BE2C (cell line): ENCODE data around the gene TMEM52B.
A peak's percentile ranks its signal among the peaks of the same experiment; 100 is the strongest.
"Not testable (repeated sequence)": the region's sequence is repeated elsewhere in the genome, so short reads cannot be mapped to it uniquely, and the experiment has no call there.

Experiments
- DNase-seq: peaks from one replicate; pipeline ENCODE4 v3.0.0-alpha.2; 2020
- H3K27me3 ChIP-seq: fragments of 250-450 bp; sonication (Bioruptor Pico); 2 replicates; pipeline ENCODE4 v1.5.1; 2020; ENCODE audit warnings: mild to moderate bottlenecking
- H3K36me3 ChIP-seq: fragments of 250-450 bp; sonication (Bioruptor Pico); 2 replicates; pipeline ENCODE4 v1.5.1; 2020; ENCODE audit warnings: mild to moderate bottlenecking
- H3K4me1 ChIP-seq: fragments of 250-450 bp; sonication (Bioruptor Pico); 2 replicates; pipeline ENCODE4 v1.5.1; 2020
- H3K4me3 ChIP-seq: 2 replicates; pipeline ENCODE4 v1.5.1; 2011; ENCODE audit warnings: low read depth, low read length
- H3K9me3 ChIP-seq: fragments of 250-450 bp; sonication (Bioruptor Pico); 2 replicates; pipeline ENCODE4 v1.5.1; 2020
- TF ChIP-seq, protein P1 (sequence below): IDR thresholded peaks from 2 replicates; pipeline ENCODE4 v1.5.1; 2012; ENCODE audit warnings: mild to moderate bottlenecking, low read depth, low read length

TMEM52B gene

DNA sequence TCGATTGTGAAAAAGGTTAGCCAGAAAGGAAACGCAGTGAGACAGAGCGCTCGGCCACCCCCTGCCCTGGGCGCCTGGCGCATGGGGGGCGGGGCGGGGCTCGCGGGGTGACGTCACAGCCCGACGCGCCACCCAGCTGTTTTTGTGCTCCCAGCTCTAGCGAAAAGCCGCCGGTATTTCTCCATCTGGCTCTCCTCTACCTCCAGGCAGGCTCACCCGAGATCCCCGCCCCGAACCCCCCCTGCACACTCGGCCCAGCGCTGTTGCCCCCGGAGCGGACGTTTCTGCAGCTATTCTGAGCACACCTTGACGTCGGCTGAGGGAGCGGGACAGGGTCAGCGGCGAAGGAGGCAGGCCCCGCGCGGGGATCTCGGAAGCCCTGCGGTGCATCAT is 33.9 kb downstream of the TMEM52B start, which contains the start of gene GABARAPL1:
Gene GABARAPL1, plus strand, starts transcription at position 139 of the 393 bp plus-strand sequence. Its CDS starts 253 bp downstream, at position 392.
- DNase-seq = peak; percentile 71
- H3K4me1 ChIP-seq = no peaks in the 10 kb centered on the region
- no peaks in the 10 kb centered on the region for H3K36me3 ChIP-seq
- H3K4me3 ChIP-seq = peak within 1 kb of the TSS; percentile 76
- peaks cover 8% of the 10 kb centered on the region for H3K27me3 ChIP-seq
- H3K9me3 ChIP-seq = no peaks in the 10 kb centered on the region
- TF ChIP-seq, protein P1, sequence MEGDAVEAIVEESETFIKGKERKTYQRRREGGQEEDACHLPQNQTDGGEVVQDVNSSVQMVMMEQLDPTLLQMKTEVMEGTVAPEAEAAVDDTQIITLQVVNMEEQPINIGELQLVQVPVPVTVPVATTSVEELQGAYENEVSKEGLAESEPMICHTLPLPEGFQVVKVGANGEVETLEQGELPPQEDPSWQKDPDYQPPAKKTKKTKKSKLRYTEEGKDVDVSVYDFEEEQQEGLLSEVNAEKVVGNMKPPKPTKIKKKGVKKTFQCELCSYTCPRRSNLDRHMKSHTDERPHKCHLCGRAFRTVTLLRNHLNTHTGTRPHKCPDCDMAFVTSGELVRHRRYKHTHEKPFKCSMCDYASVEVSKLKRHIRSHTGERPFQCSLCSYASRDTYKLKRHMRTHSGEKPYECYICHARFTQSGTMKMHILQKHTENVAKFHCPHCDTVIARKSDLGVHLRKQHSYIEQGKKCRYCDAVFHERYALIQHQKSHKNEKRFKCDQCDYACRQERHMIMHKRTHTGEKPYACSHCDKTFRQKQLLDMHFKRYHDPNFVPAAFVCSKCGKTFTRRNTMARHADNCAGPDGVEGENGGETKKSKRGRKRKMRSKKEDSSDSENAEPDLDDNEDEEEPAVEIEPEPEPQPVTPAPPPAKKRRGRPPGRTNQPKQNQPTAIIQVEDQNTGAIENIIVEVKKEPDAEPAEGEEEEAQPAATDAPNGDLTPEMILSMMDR = no peak

DNA sequence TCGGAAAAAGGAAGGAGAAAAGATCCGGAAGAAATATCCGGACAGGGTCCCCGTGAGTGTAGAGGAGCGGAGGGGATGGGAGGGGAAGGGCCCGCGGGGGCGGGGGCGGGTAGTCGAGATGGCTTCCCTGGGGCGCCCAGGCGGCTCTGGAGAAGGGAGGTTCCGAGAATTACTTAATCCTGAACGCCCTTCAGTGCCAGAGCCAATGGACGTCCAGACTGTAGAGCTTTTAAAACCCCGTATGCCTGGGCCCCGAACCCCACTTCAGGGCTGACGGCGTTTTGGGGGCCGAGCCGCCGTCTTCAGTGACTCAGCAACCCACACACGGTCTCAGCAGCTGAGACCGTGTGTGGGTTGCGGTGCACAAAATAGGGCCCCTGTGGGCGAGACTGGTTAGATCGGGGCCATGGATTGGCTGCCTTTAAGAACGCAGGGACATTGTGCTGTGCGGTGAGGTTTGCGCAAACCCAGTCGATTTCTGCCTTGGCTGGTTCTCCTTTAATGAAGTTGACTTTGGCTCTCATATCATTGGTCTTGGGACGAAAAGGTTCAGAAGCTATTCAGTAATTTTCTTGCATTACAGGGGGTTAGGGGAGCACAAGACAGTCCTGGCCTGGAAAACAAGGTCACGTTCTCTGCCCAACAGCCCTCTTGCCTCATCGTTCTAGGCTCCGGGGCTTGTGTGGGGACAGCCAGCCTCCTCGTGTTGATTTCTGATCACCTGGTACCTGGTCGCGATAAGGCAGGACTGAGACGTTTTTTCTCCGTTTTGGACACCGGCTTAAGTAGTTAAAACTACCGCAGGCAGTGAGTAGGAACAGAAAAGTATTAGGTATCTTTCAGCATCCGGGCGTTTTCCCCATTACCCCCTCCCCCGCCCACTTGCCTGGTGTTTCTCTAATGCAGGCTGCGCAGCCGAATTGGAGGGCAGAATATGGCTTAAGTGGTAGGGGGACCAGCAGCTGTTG is 34.6 kb downstream of the TMEM52B start:
- peak; percentile 29 for DNase-seq
- Histone ChIP-seq H3K4me1 (no peaks in the 10 kb centered on the region), H3K4me3 (peak overlapping the region; percentile 76), H3K27me3 (peaks cover 5% of the 10 kb centered on the region), H3K36me3 (no peaks in the 10 kb centered on the region), H3K9me3 (no peaks in the 10 kb centered on the region)
- TF ChIP-seq, protein P1 = no peak

DNA sequence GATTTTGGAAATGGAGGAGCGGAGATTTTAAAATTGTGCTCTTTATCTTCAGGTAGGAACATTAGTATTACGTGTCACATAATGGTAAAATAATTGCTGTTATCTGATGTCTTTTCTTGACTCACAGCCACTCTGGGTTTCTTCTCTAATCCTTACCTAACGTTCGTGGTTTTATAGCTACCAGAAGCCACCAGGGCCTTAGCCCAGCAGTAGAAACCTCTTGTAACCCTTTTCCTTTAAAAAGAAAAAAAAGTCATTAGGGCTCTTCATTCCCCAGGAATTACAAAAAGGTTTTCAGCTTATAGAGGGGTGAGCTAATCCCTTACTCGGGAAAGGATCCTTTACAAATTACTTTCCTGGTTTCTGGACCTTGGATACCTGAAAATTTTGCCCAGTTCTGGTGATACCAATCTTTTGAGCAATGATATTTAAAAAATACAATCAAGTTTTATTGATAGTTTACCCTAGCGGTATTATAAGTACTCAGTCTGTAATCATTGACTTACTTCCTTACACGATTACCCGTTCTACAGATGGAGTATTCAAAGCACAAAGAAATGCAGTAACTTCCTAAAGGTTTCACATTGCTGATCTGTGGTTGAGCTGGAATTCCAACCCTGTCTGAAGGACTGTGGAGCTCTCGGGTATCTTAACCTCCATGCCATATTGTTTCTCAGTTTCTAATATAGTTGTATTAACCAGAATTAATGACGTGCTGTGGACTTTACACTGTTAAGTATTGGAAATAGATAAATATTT is 35.5 kb downstream of the TMEM52B start:
- H3K36me3 ChIP-seq = no peaks in the 10 kb centered on the region
- peak overlapping the region; percentile 76 for H3K4me3 ChIP-seq
- H3K4me1 ChIP-seq = no peaks in the 10 kb centered on the region
- no peaks in the 10 kb centered on the region for H3K9me3 ChIP-seq
- DNase-seq = no peak
- TF ChIP-seq, protein P1 = no peak
- peaks cover 5% of the 10 kb centered on the region; the same call in 1 of the 2 replicates for H3K27me3 ChIP-seq

DNA sequence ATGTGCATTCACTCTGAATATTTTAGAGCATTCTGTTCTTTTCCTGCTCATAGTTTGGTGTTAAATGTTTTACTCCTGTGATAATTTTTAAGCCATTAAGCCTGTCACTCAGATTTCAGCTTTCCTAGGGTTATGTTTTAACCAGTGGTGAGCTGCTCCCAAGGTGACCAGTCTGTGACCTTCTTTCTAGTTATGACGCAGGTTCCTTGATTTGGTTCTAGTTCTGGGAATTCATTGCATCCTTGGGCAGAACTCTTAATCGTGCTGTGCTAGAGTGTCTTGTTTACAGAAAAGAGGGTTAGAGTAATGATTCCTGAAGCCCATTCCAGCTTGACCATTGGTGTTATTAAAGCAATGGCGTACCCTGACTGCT is 36.0 kb downstream of the TMEM52B start:
- H3K27me3 ChIP-seq = peaks cover 5% of the 10 kb centered on the region; the same call in 1 of the 2 replicates
- H3K4me1 ChIP-seq = no peaks in the 10 kb centered on the region
- no peak for DNase-seq
- H3K36me3 ChIP-seq = no peaks in the 10 kb centered on the region
- no peak overlapping the region for H3K4me3 ChIP-seq
- TF ChIP-seq, protein P1 = no peak
- no peaks in the 10 kb centered on the region for H3K9me3 ChIP-seq

DNA sequence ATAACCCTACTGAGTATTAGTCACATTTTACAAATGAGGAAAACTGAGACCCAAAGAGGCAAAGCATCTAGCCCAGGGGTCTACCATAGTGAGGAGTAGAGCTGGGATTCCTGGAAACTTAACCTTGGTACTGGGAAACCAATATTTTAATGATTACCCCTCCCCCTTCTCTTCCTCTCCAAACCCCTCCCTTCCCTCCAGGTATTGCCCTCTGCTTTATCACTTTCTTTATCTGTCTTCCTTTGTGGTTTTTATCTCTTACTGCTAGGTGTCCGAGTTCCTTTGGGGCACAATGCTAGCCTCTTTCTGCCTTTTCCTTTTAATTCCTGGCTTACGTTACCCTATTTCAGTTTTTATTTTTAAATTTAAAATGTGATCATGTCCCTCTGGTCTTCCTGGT is 36.6 kb downstream of the TMEM52B start:
- TF ChIP-seq, protein P1 = no peak
- DNase-seq = no peak
- Histone ChIP-seq H3K9me3 (no peaks in the 10 kb centered on the region), H3K4me1 (no peaks in the 10 kb centered on the region), H3K27me3 (peaks cover 5% of the 10 kb centered on the region; the same call in 1 of the 2 replicates), H3K36me3 (no peaks in the 10 kb centered on the region), H3K4me3 (no peak overlapping the region)

DNA sequence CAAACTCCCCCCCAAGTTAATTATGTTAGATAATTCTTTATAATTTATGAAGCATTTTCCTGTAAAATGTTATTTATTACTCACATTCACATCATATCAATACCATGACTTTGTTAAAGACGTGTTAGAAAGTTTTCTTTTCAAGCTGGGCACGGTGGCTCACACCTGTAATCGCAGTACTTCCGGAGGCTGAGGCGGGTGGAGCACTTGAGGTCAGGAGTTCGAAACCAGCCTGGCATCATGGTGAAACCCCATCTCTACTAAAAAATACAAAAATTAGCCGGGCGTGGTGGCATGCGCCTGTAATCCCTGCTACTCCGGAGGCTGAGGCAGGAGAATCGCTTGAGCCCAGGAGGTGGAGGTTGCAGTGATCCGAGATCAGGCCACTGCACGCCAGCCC is 37.1 kb downstream of the TMEM52B start:
- H3K9me3 ChIP-seq, H3K36me3 ChIP-seq, H3K27me3 ChIP-seq, H3K4me3 ChIP-seq, DNase-seq, H3K4me1 ChIP-seq: not testable (repeated sequence)
